ENCODE measurements around the gene SP2. TPM values are rescaled to one million over a fixed set of nuclear protein-coding genes. Genes with fewer than 3 reads are reported as not detected.
A peak's percentile ranks its signal among the peaks of the same experiment; 100 is the strongest.

The SP2 gene
- total RNA-seq, 1 experiment from 2014 or later = 22.2 TPM

- H3K9me3 ChIP-seq (ENCODE audit: control insufficient read depth in 1 of 2, insufficient read depth in 1 of 2, low read depth in 1 of 2, low read length in 2 of 2) = no peaks in the 10 kb centered on the region
- ChIA-PET POLR2A (interaction anchor here (1.4 kb wide), 1 partner anchor 17 kb away, joined by 5 read pairs; the partner anchor contains the start of gene CDK5RAP3), RAD21 (ENCODE audit: low non-redundant PET in 1 of 2, low total read pairs in 2 of 2, uncharacterized antibody in 2 of 2, unreplicated experiment in 2 of 2) (interaction anchor here in 1 of 2 experiments (0.6 kb wide), 1 partner anchor 184 kb away, joined by 3 read pairs; no protein-coding TSS in a partner anchor), CTCF (interaction anchor here (1.0 to 4.2 kb wide), 3 partner anchors 12 to 65 kb away, joined by 3 to 32 read pairs (median 3); partner anchors contain the start of genes CDK5RAP3 and PNPO)
- peaks cover 51 to 71% of the 10 kb centered on the region in 2 experiments for H3K4me1 ChIP-seq (ENCODE audit: control insufficient read depth in 1 of 2, insufficient read depth in 2 of 2, low read length in 2 of 2)
- no peaks in the 10 kb centered on the region for H4K20me1 ChIP-seq (ENCODE audit: insufficient read depth)
- no peak overlapping the region for H3K4me3 ChIP-seq (replicated peaks in 1 of 2; ENCODE audit: low read depth in 1 of 2, low read length in 2 of 2)
- H3K27me3 ChIP-seq (ENCODE audit: insufficient read depth, low read length) = no peaks in the 10 kb centered on the region
- ATAC-seq (peak; percentile 35; the same call in 1 of the 2 replicates), DNase-seq (ENCODE audit: low read depth, low spot score) (no peak)
- no TSS peak for BruUV-seq (replicated peaks)
- H2AFZ ChIP-seq (ENCODE audit: low read depth, low read length, poor library complexity, severe bottlenecking) = no peak overlapping the region
- H3K36me3 ChIP-seq (ENCODE audit: control insufficient read depth in 1 of 2, insufficient read depth in 2 of 2, low read length in 2 of 2) = no peaks in the 10 kb centered on the region
- no peak overlapping the region for H3K9ac ChIP-seq (ENCODE audit: low read length)
- TF ChIP-seq SP1 (IDR thresholded peaks at IDR 0.05; ENCODE audit: low read depth) (no peak), CTCF (IDR thresholded peaks at IDR 0.05 in 2 of 3, conservative IDR thresholded peaks at IDR 0.05 in 1 of 3; ENCODE audit: borderline replicate concordance in 1 of 3, insufficient read depth in 1 of 3, low read depth in 2 of 3, low read length in 2 of 3) (peak in 2 of 3 experiments; percentile 30 to 44; a peak in 3 of 6 replicates), CEBPB (IDR thresholded peaks at IDR 0.05; ENCODE audit: low read depth) (no peak)
- intact Hi-C loops (cut with micrococcal nuclease) = no loop called here
- H3K4me2 ChIP-seq (ENCODE audit: low read length) = no peak overlapping the region
- no peaks in the 10 kb centered on the region for H3K79me2 ChIP-seq (ENCODE audit: insufficient read depth, low read length)
- no peaks in the 10 kb centered on the region for H3K9me2 ChIP-seq (ENCODE audit: insufficient read depth)
- H3K27ac ChIP-seq (ENCODE audit: low read depth, low read length) = no peak overlapping the region
Observed at GRCh38 chr17:47953909-47954308, 57.9 kb downstream of the SP2 start.

- no peaks in the 10 kb centered on the region for H3K9me2 ChIP-seq (ENCODE audit: insufficient read depth)
- 0 out of 2 replicates have a peak overlapping the region, but pooled peaks have one; percentile 6 for H3K9ac ChIP-seq (ENCODE audit: low read length)
- POLR2A ChIA-PET = interaction anchor here (3.1 kb wide), 1 partner anchor 15 kb away, joined by 15 read pairs; the partner anchor contains the start of gene CDK5RAP3
- no peak overlapping the region for H2AFZ ChIP-seq (ENCODE audit: low read depth, low read length, poor library complexity, severe bottlenecking)
- no peaks in the 10 kb centered on the region for H3K36me3 ChIP-seq (ENCODE audit: control insufficient read depth in 1 of 2, insufficient read depth in 2 of 2, low read length in 2 of 2)
- H3K9me3 ChIP-seq (ENCODE audit: control insufficient read depth in 1 of 2, insufficient read depth in 1 of 2, low read depth in 1 of 2, low read length in 2 of 2) = no peaks in the 10 kb centered on the region
- BruUV-seq (replicated peaks) = no TSS peak
- RAD21 ChIA-PET (ENCODE audit: low non-redundant PET in 1 of 2, low total read pairs in 2 of 2, uncharacterized antibody in 2 of 2, unreplicated experiment in 2 of 2) = no interaction called here
- no peaks in the 10 kb centered on the region for H3K27me3 ChIP-seq (ENCODE audit: insufficient read depth, low read length)
- no peaks in the 10 kb centered on the region for H3K79me2 ChIP-seq (ENCODE audit: insufficient read depth, low read length)
- peak overlapping the region; percentile 40 for H3K4me2 ChIP-seq (ENCODE audit: low read length)
- no peak overlapping the region; the same call in 1 of the 2 replicates for H3K27ac ChIP-seq (ENCODE audit: low read depth, low read length)
- no peak for TF ChIP-seq JUND (IDR thresholded peaks at IDR 0.05)
- no peak for TF ChIP-seq ELF1 (IDR thresholded peaks at IDR 0.05; ENCODE audit: borderline replicate concordance, low read depth)
- no peak for TF ChIP-seq CEBPB (IDR thresholded peaks at IDR 0.05; ENCODE audit: low read depth)
- TF ChIP-seq ZNF274 (IDR thresholded peaks at IDR 0.05; ENCODE audit: low read depth, low read length) = no peak
- no peak for TF ChIP-seq YY1 (IDR thresholded peaks at IDR 0.05; ENCODE audit: extremely low read depth, insufficient replicate concordance, low read depth, low read length)
- no peak for TF ChIP-seq EZH2 (IDR thresholded peaks at IDR 0.05)
- TF ChIP-seq SP1 (IDR thresholded peaks at IDR 0.05; ENCODE audit: low read depth) = no peak
- TF ChIP-seq POLR2AphosphoS5 (IDR thresholded peaks at IDR 0.05; ENCODE audit: low read depth, low read length) = no peak
- no peak for TF ChIP-seq FOSL1 (IDR thresholded peaks at IDR 0.05; ENCODE audit: low read depth)
- TF ChIP-seq RAD21 (IDR thresholded peaks at IDR 0.05; ENCODE audit: low read depth) = no peak
- TF ChIP-seq EGR1 (IDR thresholded peaks at IDR 0.05; ENCODE audit: low read depth) = no peak
- TF ChIP-seq EZH2phosphoT487 (IDR thresholded peaks at IDR 0.05; ENCODE audit: borderline replicate concordance) = no peak
- no peak for TF ChIP-seq ZFX (IDR thresholded peaks at IDR 0.05)
- no peak for TF ChIP-seq TCF7L2 (IDR thresholded peaks at IDR 0.05; ENCODE audit: borderline replicate concordance, extremely low read depth, insufficient read depth, insufficient read length)
- peaks cover 41 to 66% of the 10 kb centered on the region in 2 experiments for H3K4me1 ChIP-seq (ENCODE audit: control insufficient read depth in 1 of 2, insufficient read depth in 2 of 2, low read length in 2 of 2)
- intact Hi-C loops (cut with micrococcal nuclease) = no loop called here
- CTCF ChIA-PET = interaction anchor here (0.8 to 4.2 kb wide), 6 partner anchors 9 to 113 kb away, joined by 3 to 32 read pairs (median 10); partner anchors contain the start of gene CDK5RAP3
- H3K4me3 ChIP-seq (replicated peaks in 1 of 2; ENCODE audit: low read depth in 1 of 2, low read length in 2 of 2) = no peak overlapping the region
- DNase-seq (ENCODE audit: low read depth, low spot score) = no peak
- ATAC-seq = peak; percentile 25; the same call in 1 of the 2 replicates
- H4K20me1 ChIP-seq (ENCODE audit: insufficient read depth) = no peaks in the 10 kb centered on the region
Observed at GRCh38 chr17:47955497-47956461, 59.7 kb downstream of the SP2 start.
